Brain microvascular endothelial cell (primary cell): ENCODE data around the gene LRRC46.

Source experiments
- DNase-seq: peaks from one replicate; pipeline ENCODE4 v3.0.0-alpha.2; 2020
- H3K27ac ChIP-seq: fragments of 250-450 bp; sonication (Bioruptor Pico); 2 replicates; pipeline ENCODE4 v1.5.1; 2020; ENCODE audit warnings: mild to moderate bottlenecking, moderate library complexity
- H3K27me3 ChIP-seq: fragments of 250-450 bp; sonication (Bioruptor Pico); replicated peaks from 2 replicates; pipeline ENCODE4 v1.5.1; 2020; ENCODE audit warnings: mild to moderate bottlenecking
- H3K36me3 ChIP-seq: fragments of 250-450 bp; sonication (Bioruptor Pico); replicated peaks from 2 replicates; pipeline ENCODE4 v1.5.1; 2020; ENCODE audit warnings: mild to moderate bottlenecking
- H3K4me3 ChIP-seq: 2 replicates; pipeline ENCODE4 v1.5.1; 2011; ENCODE audit warnings: low read depth, mild to moderate bottlenecking, control low read depth, low read length, moderate library complexity
- CTCF ChIP-seq: IDR thresholded peaks from 2 replicates; pipeline ENCODE4 v1.5.1; 2011; ENCODE audit warnings: low read depth, mild to moderate bottlenecking, moderate library complexity, low read length, control low read depth, inconsistent platforms; ENCODE audit errors: missing control alignments
- in situ Hi-C: cut with HindIII; loops from 2 replicates; pipeline ENCODE4 v1.10.0; 2017; ENCODE audit warnings: low sequenced_read_pairs, low pct_ligation_motif_present

Gene LRRC46

DNA sequence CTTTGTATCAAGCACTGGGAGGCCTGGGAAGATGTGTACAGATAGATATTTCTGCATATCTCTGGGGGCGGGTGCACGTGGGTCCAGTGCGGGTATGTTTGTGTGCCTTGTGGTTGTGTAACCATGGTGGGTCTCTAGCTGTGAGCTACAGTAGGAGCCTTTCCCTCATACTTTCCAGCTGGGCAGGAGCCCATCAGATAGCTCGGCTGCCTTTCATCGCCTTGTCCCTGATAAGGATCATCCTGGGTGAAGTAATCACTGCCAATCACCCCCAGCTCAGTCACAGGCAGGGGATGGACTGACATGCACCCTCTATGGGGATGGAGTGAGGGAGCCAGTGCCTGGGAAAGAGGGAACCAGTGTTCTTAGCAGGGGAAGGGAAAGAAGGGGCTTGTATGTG, 12.8 kb downstream of the LRRC46 start:
- peaks cover 43% of the 10 kb centered on the region for H3K27me3 ChIP-seq
- H3K4me3 ChIP-seq = no peak overlapping the region
- no peak for TF ChIP-seq CTCF
- no peak overlapping the region for H3K27ac ChIP-seq
- H3K36me3 ChIP-seq = no peaks in the 10 kb centered on the region
- in situ Hi-C loops = no loop called here
- DNase-seq = peak; percentile 88

DNA sequence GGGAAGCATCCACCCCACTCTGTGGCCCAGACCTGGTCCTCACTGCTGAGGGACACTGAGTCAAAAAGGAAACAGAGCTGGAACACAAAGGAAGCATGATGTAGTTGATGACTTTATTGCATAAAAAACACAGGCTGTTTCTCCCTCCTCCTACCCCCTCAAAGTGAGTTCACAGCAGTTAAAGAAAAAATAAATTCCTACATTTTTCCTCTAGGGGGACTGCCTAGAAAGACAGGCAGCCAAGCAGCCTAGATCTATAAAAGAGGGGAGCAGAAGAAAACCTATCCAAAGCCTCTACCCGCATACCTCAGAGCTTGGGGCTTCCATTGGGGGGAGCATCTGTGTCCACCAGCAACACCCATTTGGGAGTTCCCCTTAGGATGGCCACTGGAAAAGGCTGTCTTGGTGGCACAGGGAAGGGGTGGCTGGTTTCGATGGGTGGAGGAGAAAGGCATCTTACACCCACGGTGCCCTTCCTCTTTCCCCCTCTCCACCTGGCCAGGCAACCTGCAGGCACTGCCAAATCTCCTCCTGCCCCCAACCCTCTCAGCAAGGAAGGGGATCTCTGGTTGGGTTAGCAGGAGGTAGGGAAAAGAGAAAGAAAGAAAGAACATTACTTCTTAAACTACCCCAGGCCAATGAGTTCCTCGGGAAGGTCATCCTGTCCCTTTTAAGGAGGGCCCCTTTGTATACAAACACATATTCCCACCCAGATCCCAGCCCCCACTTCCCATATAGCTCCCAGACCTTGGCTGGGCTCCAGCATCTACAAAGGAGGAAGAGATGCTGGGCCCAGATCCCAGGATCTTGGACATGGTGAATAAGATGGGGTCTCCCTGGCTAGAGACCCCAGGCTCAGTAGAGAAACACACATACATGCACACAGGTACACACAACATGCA, 13.6 kb downstream of the LRRC46 start:
- no peak for DNase-seq
- Histone ChIP-seq H3K27ac (no peak overlapping the region), H3K36me3 (no peaks in the 10 kb centered on the region), H3K4me3 (no peak overlapping the region), H3K27me3 (peaks cover 51% of the 10 kb centered on the region)
- in situ Hi-C loops = no loop called here
- peak; percentile 55 for TF ChIP-seq CTCF

DNA sequence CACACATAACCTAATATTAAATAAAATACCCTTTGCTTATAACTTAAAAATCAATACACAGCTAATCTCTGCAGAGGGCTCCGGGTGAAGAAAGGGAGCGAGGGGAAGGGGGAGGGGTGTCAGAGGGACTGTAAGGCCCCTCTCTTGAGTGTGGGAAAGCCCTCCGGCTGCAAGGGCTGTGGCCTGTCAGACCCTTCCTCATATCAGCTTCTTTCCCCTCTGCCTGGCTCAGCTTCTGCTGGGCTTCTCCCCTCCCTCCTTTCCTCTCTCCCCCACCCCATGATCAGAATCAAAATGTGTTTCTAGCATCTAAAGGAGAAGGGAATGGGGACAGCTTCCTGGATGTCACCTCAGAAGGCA, 14.2 kb downstream of the LRRC46 start:
- in situ Hi-C loops = no loop called here
- H3K4me3 ChIP-seq = no peak overlapping the region
- H3K27ac ChIP-seq = no peak overlapping the region
- DNase-seq = no peak
- peaks cover 58% of the 10 kb centered on the region for H3K27me3 ChIP-seq
- no peak for TF ChIP-seq CTCF
- H3K36me3 ChIP-seq = no peaks in the 10 kb centered on the region

DNA sequence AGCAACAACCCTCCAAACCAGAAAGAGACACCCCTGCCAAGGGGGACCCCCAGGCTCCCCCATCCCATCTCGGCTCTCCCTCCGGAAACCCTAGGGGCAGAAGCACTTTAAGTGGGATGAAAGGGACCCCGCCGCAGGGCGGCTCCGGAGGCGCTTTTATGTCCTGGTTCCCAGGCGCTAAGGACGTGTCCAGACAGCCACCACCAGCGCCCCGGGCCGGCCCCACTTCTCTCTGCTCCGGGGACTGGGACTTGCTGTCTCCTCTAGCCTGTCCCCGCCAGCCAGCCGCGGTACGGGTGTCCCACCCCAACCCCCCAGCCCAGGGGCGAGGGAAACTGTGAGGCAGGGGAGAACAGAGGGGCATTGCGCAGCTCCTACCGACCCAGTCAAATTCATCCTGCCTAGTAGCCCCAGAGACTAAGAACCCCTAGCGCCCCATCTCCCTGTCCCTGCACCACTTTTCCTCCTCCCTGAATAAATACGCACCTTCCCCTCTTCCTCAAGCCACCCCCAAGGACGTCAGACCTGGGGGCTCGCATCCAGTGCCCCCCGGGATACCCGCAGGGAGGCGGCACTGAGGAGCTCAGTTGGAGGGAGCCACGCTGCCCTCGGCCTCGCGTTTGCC, 15.4 kb downstream of the LRRC46 start:
- H3K4me3 ChIP-seq = no peak overlapping the region
- no peak for DNase-seq
- no peak for TF ChIP-seq CTCF
- H3K36me3 ChIP-seq = no peaks in the 10 kb centered on the region
- in situ Hi-C loops = no loop called here
- no peak overlapping the region for H3K27ac ChIP-seq
- peaks cover 65% of the 10 kb centered on the region for H3K27me3 ChIP-seq

GRCh38 chr17:47847341-47848197, 16.1 kb downstream of the LRRC46 start:
- in situ Hi-C loops = no loop called here
- H3K27me3 ChIP-seq = peaks cover 73% of the 10 kb centered on the region

More at GRCh38 chr17:47847341-47848197, 16.1 kb downstream of the LRRC46 start:
- Histone ChIP-seq H3K27ac (no peak overlapping the region), H3K36me3 (no peaks in the 10 kb centered on the region), H3K4me3 (no peak overlapping the region)
- TF ChIP-seq CTCF = peak; percentile 60
- DNase-seq = no peak
